NCI-H2196 treated with DMSO at 0.1 percent for 48 hours (cell line): Measurements from ENCODE around the gene ISL2.

Source experiments
- DNase-seq: peaks from one replicate; lab custom pipeline; 2025; ENCODE audit not compliant: unreplicated experiment; lab: John Stamatoyannopoulos, UW

Gene ISL2

GRCh38 chr15:76327191-76328105, 9.1 kb upstream of the ISL2 start:
- DNase-seq, result no peak

GRCh38 chr15:76328106-76328696, 8.4 kb upstream of the ISL2 start:
- DNase-seq, result no peak

GRCh38 chr15:76328958-76329357, 7.6 kb upstream of the ISL2 start:
- no peak for DNase-seq

GRCh38 chr15:76330080-76330680, 6.4 kb upstream of the ISL2 start:
- no peak for DNase-seq

- no peak for DNase-seq
Observed at GRCh38 chr15:76332796-76333195, 3.8 kb upstream of the ISL2 start.

- no peak for DNase-seq
Observed at GRCh38 chr15:76333309-76333708, 3.3 kb upstream of the ISL2 start.

GRCh38 chr15:76333720-76334437, 2.7 kb upstream of the ISL2 start:
- no peak for DNase-seq

GRCh38 chr15:76334438-76335306, 1.9 kb upstream of the ISL2 start:
- no peak for DNase-seq

GRCh38 chr15:76335307-76336253, 993 bp upstream of the ISL2 start:
- DNase-seq, result no peak

- DNase-seq, result no peak
Observed at GRCh38 chr15:76337059-76337695, 604 bp downstream of the ISL2 start.

- DNase-seq, result no peak
Observed at GRCh38 chr15:76337696-76338485, 1.3 kb downstream of the ISL2 start.

GRCh38 chr15:76338486-76339304, 2.1 kb downstream of the ISL2 start:
- no peak for DNase-seq

- DNase-seq, result no peak
Observed at GRCh38 chr15:76339305-76340197, 3.0 kb downstream of the ISL2 start.

GRCh38 chr15:76340198-76340802, 3.7 kb downstream of the ISL2 start:
- no peak for DNase-seq

GRCh38 chr15:76340803-76341365, 4.3 kb downstream of the ISL2 start:
- no peak for DNase-seq
